ENCODE data around the gene NUDCD2.

GRCh38 chr5:163448491-163448890 lies 11.4 kb downstream of the NUDCD2 start:
- no peak for TF ChIP-seq CTCF (IDR thresholded peaks at IDR 0.05; ENCODE audit: insufficient read depth, low read length)
- TF ChIP-seq POLR2AphosphoS5 (IDR thresholded peaks at IDR 0.05; ENCODE audit: low read depth), result no peak
- TF ChIP-seq GABPA (IDR thresholded peaks at IDR 0.05; ENCODE audit: low read depth), result no peak
- TF ChIP-seq SPI1 (IDR thresholded peaks at IDR 0.05; ENCODE audit: borderline replicate concordance, low read depth), result no peak

Data from HL-60 (cell line).